HG02588 (cell line): ENCODE results near the gene NPAS3.
A peak's percentile ranks its signal among the peaks of the same experiment; 100 is the strongest.

ENCODE experiments used
- ATAC-seq: cut with Tn5 transposase; IDR thresholded peaks from one replicate; pipeline ENCODE4 v1.9.1; 2021; ENCODE audit warnings: mild to moderate bottlenecking, moderate library complexity; ENCODE audit not compliant: unreplicated experiment

Gene NPAS3

DNA sequence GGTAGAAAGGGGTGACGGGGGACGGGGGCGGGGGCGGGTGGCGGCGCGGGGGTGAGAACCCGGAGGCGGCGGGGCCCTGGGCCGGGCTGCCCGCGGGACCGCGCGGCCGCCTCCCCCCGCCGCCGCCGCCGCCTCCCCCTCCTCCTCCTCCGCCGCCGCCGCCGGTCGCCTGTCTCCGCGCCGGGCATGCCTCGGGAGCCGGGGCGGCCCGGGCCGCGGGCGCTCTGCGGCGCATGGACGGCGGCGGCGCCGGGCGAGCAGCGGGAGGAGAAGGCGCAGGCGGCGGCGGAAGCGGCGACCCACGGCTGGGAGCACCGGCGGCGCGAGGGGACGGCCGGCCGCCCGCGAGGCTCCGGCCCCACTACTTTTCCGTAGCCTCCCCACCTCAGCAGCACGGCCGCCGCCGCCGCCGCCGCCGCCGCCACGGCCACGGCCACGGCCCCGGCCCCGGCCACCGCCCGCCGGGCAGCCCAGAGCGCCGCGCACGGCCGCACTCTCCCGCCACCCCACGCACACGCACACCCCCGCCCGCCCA, at the start of gene NPAS3:
NPAS3 (plus strand) TSS at position 161 of the 535 bp plus-strand sequence.
- peak; percentile 31 for ATAC-seq

DNA sequence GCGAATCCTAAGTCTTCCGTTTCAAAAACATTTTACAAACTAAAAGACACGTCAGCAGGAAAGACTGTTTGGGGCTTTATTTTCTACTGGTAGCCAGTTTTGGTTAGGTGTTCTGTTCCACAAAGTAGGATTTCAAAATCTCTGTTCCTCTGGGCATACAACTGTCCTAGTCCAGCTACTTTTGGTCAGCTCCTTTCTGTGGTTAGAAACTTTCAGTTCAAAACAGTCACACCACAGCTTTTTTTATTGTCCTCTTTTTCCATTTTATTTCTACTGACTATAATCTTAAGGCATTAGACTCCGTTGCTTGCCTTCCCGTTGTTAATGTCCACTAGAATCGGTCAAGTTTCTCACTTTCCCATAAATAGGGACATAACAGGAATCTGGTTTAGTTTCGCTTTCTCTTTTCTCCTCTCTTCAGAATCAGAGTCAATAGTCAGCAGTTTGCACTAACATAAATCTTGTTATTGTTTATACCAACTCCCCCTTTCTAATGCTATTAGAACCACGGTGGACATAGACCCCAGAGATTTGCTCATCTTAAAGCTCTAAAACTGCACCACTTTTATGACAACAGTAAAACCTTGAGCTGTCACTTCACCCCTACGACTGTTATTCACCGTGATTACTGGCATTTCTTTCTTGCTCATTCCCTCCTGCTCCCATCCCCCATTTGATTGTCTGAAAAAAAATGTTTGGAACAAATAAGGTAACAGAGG, 41.5 kb upstream of the NPAS3 start:
- ATAC-seq = no peak

DNA sequence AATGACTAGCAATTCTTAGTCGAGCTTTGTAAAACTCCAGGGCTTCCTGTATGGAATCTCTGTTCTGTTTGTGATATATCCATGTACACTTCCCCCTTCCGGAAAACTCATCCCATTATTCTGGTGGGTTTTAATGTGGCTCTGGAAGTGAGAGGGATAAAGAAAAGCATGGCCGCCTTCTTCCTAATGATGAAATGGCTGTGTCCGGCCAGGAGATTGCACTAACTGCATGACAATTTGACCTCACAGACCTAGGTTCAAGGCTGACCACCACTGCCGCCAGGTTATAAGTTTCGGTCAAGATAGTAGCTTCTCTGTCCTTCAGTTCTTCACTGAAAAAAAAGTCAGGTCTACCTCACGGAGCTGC, 41.0 kb upstream of the NPAS3 start:
- no peak for ATAC-seq

DNA sequence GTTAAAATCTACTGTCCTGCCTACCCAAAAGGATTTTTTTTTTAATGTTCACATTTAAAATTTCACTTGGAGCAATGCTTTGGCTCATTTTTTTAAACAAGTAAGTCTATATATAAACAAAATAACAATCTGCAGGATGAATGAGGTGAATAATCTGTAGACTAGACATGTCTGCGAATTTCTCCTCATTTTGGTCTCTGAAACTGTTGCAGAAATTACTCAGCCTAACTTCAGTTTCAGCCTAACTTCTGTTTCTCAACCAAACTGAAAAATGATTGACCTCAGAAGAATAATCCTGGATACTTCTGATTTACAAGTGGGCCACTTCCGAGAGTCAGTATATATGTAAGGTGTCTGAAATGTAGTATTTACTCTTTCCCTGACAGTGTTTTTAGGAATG, 39.8 kb upstream of the NPAS3 start:
- no peak for ATAC-seq

DNA sequence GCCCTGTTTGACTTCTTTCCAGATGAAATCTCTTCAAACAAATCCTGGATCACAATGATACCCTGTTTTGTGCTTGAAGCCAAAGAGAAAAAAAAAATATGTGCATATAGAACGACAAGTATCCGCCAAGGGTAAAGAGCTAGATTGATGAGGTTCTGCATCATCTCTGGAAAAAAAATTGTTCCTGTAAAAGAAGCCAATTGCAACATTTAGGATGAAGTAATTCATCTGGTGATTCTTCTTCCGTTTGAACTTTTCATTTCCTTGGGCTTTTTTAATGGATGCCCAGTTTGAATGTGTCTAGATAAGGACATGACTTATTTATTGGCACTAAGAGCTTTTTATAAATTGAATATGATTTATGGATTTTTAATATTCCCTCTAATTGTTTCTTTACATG, 38.1 kb upstream of the NPAS3 start:
- ATAC-seq = no peak

DNA sequence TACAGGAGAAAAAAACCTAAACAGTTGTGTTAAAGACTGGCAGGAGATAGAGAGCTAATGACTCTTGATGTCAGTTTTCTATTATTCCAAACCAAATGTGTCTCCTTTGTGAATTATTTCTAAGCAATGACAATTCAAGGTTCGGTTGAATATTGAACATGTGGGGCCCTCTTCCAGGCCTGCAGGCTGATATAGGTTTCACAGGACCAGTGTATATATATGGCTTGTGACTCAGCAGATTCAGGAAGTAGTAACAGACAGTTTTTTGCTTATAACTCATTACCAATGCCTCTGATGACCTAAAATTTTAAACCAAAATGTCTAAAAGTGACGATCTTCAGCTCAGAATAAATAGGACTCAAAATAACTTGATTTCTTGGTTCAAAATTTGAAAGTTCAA, 33.7 kb upstream of the NPAS3 start:
- ATAC-seq = no peak

DNA sequence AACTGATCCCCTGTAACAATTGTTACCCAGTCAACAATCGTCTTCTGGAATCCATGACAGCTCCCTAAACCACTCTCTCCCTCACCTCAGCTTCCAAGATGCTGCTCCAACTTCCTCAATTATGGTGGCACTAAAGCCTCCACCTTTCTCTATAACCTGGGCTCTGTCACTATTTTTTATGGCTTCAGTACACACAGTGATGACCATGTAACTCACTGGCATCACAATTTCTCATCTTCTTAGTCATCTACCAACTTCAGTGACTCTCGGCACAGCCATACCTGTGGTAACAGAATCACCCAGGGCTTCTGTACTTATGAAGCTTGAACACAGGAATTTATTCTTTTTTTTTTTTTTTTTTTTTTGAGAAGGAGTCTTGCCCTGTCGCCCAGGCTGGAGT, 32.0 kb upstream of the NPAS3 start:
- ATAC-seq = no peak

DNA sequence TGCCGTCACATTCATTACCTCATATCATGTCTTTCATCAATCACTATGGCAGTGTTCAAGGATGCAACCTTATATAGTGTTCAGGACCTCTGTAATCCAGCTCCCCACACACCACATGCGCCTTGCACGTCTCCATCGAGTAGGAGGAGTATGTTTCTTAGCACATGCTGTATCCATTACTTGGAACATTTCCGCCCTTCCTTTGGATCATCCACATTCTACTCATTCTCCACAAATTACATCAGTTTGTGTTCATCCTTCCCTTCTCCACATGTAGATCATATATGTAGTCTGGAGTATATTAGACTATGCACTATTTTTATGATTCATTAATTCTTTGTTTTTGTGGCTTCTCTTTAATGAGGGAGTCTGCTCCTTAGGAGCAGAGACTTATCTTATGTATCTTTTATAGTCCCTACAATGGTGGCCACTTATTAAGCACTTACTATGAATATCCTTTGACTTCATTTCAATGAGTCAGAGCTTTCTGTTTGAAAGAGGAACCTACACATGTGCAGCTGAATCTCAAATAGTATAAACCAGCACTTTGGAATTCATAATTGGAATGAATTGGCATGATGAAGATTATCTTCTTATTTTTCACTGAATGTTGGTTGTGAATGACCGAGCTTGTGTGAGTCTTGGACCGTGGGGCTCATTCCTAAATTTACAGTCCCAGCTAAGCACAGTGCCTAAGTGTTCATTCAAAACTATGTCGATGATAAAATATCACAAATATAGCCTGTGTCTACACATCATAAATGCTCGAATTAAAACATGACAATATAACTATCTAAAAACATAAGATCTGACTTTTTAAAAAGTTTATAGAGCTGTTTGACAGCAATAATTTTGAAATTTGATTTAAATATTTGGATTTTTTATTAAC, 30.2 kb upstream of the NPAS3 start:
- ATAC-seq = no peak

DNA sequence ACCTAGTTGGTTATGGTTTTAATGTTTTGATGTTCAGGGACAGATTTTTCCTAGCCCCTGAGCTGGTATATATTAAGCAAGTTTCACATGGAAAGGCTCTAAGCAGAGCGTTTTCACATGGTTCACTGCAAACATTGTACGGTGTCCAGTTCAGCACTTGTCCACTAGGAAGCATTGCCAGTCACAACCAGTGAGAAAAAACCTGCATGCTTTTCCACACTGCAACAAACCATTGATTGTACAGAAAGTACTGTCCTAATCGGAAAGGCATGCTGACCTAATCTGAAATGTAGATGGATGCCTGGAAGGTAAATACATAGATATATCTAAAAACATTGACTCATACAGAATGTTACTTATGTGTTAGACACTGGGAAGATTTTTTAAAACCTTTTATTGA, 25.0 kb upstream of the NPAS3 start:
- ATAC-seq = no peak

DNA sequence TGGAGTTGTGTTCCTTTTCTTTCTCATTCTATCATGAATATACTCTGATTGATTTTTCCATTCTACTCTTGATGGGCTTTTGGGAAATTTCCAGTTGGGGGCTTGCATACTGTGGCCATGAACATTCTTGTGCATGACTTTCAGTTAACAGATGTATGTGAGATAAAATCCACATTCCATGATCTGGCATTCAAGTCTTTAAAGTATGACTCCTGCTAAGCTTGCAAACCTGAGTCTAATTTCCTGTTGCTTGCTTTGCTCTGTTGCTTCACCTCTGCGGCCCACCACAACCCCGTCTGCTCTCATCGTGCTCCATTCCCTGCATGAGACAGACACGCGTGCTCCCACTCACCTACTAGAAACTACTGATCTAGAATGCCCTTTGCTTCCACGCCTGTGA, 24.3 kb upstream of the NPAS3 start:
- ATAC-seq = no peak

DNA sequence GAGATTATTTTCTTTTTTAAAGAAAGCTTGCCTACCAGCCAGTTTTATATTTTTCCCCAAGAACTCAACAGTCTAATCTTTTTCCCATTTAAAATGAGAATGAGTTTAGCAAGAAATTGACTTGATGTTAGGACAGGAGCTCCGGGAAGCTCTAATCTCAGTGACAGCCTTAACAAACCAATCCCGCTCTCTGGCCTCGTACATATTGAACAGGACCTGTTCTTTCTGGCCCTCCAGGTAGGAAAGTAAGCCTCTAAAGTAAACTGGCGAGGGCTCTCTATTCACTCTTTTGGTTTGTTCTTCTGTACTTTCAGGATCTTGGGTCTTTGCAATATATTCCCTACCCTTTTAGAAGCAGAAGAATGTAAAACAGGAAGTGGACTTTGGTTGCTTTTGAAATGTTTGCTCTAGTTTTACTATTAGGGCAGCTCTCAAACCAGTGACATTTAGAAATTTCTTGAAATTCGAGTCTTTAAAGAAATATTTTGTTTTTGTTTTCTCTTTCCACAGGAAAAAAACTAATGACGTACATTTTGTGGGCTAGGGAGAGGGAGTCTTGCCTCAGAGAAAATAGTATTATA, 17.9 kb upstream of the NPAS3 start:
- no peak for ATAC-seq

DNA sequence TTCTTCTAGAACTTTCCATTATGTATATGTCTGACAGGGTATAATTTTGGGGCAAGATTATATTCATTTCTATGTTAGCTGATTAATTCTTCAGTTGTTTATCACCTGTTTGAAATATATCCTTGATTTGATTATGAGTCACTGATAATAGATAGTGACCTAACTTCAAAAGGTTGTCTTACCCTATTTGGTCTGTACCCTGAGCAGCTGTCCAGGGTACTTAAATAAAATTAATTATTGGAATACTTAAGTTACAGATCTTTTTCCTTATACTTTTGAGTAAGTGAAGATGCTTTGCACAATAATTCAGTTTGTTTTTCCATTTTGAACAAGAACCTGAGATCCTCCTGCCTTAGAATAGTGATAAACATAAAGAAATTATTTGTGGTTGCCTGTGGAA, 13.2 kb upstream of the NPAS3 start:
- ATAC-seq = no peak

DNA sequence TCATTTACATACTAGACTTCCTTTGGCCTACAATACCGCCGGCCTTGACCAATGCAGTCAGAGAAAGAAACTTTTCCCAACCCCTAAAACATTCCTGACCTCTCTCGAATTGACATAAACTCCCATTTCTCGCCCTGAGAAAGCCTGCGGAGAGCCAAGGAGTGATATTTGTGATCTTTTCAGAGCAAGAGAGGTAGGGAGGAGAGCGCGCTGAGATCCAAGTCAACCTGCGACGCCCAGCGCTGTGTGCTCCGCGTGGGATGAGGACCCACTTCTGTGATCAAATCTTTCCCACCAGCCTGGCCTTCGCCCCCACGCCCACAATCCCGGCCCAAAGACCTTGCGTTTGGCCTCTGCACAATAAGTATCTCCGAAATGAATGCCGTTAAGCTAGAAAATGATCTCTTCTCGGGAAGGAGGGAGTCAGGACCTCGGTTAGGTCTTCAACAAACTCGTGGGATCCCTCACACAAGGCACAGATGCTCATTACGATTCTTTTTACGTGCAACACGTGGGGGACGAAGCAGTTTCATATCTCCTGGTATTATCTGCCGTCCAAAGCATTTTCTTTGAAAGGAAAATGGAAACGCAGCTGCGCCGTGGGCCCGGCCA, 6.3 kb upstream of the NPAS3 start:
- ATAC-seq = no peak

DNA sequence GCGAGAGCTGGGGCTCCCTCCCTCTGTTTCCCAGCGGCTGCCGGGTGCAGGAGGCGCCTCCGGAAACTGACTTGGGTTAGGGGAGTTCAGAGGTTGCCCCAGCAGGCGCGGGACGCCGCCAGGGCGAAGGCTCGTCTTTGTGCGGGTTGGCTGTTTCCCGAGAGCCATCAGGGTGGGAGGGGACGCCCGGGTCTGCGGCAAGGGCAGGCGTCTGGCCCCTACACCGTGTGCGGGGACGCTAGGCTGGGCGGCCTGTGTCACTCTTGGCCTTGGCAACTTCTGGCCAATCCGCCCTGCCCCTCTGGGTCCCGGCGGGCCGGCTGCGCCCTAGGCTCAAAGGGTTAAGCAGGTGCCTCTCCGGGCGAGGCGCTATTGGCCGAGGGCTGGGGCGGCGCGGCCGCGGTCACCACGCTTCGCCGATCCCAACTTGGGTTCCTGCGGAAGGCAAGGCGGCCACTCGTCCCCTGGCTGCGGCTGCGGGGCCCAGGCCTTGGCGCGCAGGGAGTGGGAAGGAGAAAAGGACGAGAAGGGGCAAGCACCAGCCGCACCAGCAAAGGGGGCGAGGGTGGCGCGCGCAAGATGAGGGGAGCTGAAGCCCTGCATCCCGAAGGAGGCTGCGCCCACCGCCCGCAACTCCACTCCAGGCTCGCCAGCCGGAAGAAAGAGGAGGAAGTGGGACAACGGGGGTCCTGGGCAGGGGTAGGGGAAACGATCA, 5.6 kb upstream of the NPAS3 start:
- ATAC-seq = no peak

DNA sequence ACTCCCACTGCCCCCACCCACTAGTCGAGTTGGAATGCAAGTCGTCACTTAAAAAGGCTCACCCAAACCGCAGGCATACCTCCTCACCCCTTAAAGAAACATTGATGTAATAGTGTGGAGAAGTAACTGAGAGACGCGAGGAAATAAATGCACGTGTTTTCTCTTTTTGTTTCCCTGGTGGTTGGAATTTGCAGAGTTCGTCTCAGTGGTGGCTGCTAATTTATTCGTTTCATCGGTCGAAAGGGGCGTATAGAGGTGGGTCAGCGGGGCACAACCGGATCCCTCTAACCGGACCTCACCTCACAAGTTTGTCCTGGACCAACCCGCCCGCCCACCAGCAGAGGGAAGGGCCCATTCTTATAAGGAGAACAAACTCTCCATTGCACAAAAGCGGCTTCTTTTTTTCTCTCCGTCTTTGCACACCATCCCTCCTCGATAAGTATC, 5.0 kb upstream of the NPAS3 start:
- ATAC-seq = no peak

DNA sequence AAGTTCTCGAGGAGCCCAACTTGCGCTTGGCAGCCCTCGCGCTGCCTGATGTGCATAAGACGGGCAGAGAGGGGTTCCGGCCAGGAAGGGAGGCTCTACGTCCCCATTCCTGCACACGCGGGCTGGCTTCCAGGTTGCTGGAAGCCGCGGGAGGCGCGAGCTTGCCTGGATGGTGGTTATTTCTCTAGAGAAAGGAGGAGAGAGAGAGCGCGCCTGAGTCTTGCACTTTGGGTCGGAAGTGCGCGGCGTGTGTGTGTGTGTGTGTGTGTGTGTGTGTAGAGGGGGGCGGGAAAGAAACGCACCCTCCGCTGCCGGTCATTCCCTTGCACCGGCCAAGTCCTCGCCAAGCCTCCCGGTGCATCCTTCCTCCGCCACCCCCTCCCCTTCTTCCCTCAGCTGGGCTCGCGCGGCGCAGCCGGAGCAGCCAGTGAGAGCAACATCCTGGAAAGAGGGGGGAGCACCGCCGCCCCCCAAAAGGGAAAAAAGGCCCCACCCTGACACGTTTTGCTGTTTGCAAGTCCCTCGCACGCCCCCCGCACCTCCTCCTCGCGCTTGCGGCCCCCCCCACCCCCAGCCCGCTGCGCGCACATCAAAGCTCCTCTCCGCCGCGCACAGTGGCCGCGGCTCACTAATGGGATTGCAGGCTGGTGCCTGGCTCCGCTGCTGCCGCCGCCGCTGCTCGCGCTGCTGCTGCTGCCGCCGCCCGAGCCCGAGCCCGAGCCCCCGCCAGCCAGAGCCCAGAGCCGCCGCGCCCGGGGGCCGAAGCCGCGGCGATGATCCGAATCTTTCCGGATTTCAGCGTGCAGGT, 4.4 kb upstream of the NPAS3 start:
- no peak for ATAC-seq

DNA sequence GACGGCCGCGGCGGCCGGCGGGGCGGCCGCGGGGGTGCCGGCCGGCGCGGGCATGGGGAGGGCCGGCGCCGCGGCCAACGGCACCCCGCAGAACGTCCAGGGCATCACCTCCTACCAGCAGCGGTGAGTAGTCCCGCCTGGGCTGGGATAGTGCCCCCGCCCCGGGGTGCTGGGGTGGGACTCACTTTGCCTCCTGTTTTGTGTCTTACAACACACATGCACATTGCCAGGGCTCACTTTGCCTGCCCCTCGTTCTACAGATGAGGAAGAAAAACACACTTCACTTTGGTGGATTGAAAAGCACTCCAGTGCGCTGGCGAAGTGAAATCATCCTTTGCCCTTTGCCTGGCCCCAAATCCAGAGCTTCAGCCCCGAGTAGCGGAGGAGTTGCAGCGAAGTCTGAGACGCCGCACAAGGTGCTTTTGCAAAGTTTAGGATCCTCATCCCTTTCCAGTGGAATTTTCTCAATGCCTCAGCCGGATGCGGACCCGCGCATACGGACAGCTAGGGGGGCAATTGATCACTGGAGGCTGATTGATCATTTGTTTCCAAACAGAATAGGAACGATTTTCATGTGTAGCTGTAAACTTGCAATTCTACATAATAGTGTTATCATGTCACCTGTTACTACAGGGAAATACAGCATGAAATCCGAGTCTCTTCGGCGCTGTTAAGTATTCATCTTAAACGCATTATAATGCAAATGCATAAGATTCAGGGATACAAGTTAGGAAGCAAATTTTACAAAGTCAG, 3.6 kb upstream of the NPAS3 start:
- ATAC-seq = no peak

DNA sequence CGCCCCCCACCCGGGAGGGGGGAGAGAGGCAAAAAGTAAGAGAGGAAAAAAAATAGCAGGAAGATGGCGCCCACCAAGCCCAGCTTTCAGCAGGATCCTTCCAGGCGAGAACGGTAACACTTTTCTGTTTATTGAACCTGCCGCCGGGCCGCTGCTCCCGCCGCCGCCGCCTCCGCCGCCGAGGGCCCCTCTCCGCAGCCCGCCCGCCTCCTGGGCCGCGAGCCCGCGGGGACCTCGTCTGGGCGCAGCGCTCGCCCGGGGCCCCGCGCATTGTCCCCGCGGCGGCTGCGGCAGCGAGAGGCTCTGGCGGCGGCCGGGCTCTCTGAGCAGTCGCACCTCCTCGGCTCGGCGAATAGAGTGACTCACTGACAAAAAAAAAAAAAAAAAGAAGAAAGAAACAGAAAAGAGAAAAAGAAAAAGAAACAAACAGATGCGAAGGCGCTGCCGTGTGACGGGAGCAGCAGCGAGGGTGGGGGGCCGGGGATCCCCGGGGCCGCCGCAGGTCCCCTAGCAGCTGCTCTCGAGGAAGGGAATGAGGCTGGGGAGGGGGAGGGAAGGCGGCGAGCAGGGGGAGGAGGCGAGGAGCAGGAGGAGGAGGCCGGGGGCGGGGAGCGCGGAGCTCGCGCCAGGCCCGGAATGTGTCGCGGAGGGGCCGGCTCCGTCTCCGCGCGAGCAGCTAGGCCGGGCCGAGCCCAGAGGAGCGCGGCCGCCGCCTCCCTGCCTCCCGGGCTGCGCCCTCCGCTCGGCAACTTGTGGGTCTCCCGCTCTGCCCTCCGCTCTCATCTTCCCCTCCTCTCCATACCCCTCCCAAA, 781 bp downstream of the NPAS3 start:
- peak; percentile 53 for ATAC-seq
